GM21381 (cell line): Measurements from ENCODE around the gene BARX2.

Experiments used
- ATAC-seq: cut with Tn5 transposase; IDR thresholded peaks from one replicate; pipeline ENCODE4 v1.9.1; 2021; ENCODE audit warnings: mild to moderate bottlenecking, moderate library complexity; ENCODE audit not compliant: unreplicated experiment

Gene BARX2

DNA sequence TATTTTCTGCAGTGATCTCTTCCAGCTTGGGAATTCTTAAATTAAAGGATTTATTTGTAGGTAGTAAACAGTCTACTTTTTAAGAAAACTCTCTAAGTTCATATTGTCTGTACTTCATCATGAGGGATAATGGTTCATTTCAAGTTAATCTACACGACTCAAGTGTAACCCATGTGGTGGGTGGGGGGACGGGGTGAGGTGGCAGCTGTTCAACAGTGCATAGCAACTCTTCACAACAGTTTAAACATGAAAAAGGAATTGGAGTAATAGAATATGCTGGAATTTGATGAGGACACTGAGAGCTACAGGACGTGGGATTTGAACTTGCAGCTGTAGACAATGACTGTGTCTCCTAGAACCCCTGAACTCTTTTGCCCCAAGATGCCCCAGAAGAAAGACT is 20.8 kb downstream of the BARX2 start:
- ATAC-seq = no peak

DNA sequence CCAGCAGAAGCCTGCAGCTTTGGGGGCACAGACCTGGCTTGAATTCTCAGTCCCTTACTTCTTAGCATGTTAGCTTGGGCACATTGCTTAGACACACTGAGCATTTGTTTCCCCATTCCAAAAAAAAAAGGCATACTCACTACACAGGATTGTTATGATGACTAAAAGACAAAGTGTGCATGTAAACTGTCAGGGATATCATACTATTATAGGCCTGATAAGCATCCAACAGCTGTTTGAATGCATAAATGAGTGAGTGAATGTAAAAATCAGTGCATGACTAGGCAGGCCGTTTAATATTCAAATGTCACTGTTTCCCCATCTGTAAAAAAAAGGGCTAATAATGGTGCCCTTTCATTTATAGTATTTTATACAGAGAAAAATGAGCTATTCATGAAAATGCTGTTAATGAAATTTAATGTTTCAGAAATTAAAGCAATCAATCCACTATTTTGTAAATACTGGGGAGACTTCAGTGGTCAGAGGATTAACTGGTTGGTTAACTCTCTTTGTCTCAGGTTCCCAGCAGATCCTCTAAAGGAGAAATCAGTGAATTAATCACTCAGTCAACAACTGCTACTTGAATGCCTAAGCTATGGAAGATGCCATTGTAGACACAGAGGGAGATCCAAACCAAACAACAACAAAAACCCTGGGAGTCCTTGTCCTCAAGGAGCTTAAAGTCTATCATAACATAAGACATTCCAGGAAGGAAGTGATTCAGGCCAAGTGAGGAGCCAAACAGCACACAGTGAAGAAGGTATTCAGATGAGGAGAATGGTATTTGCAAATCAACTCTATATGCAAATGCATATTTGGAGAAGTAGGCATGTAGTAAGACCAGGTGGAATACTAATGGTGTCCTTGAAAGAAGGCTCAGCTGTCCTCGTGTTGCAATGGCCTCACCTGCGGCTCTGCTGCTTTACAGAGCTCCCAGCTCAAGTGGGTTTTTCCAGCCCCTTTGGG is 26.8 kb downstream of the BARX2 start:
- ATAC-seq = no peak

DNA sequence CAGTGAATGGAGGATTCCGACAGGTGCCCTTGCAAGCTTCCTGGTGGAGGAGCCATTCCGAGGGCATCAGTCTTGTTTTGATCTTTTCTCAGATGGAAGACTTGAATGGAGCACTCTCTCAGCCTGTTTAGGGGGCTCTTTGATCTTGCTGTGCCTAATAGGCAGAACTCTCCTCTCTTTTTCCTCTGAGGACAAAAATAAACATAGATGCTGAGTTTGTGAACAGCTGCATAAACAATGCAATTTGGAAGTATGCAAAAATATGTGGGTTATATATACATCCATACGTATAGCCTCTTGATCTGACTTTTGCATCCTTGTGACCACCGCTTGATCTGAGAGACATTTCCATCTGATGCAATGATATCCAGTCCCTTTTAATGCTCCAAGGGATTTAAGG is 29.1 kb downstream of the BARX2 start:
- no peak for ATAC-seq

DNA sequence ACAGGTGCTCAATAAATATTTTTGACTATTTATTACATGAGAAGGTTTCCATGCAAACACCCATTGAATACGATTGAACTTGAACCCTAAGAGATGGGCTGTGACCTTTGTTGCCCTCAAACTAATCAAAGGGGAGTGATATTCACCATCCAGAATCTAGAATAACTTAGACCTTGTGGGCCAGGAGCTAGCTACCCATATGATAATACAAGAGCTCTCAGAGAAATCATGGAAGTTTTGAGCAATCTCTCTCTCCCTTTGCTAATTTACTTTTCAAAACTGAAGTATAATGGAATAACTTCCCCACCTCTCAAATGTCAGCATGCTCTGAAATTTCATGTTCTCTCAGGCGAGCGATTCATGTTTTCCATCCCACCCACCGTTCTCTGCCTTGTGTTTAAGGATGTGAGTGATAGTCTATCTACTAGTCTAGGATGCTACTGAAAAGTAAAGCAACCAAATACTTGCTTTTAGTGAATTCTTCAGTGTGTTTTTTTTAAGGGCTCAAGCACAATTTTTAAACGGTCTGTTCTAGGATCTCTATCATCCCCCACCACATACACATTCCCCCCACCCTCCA is 33.3 kb downstream of the BARX2 start:
- ATAC-seq = no peak

DNA sequence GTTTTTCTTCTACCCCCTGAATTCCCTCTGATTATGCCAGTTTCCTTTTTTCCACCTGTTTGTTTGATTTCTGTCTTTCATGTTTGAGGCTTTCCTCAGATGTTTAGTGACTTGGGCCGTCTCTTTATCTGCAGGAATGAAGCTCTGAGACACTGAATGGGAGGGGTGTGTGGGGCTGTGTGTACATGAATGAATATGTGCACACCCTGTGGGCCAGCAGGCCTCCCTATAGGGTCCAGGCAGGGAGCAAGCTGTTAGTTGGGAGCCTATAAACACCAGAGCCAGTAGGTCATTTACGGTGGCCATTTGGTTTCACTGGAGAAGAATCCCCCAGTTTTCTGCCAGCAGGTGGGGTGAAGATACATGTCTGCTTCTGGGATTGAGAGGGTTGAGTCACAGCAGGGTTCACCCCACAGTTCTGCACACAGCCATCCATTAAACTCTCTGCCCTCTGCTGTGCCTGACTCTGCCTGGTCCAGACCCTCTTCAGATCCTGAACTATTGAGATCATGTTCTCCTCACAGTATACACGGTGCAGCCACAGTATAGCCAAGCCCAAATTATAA is 34.8 kb downstream of the BARX2 start:
- no peak for ATAC-seq

DNA sequence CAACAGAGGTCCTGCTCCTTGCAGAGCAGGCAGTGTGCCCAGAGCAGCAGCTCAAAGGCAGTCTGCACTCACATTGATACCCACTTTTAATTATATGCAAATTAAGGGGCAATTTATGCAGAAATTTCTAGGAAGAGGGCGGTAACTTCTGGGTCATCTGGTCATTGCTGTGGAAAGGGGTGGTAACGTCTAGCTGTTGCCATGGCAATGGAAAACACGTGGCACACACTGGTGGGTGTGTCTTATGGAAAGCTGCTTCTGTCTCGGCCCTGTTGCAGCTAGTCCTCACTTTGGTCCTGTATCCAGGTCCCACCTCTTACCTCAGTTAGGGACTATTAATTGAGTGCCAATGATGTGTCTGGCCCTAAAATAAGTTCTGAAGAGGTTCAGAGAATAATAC is 36.8 kb downstream of the BARX2 start:
- no peak for ATAC-seq

DNA sequence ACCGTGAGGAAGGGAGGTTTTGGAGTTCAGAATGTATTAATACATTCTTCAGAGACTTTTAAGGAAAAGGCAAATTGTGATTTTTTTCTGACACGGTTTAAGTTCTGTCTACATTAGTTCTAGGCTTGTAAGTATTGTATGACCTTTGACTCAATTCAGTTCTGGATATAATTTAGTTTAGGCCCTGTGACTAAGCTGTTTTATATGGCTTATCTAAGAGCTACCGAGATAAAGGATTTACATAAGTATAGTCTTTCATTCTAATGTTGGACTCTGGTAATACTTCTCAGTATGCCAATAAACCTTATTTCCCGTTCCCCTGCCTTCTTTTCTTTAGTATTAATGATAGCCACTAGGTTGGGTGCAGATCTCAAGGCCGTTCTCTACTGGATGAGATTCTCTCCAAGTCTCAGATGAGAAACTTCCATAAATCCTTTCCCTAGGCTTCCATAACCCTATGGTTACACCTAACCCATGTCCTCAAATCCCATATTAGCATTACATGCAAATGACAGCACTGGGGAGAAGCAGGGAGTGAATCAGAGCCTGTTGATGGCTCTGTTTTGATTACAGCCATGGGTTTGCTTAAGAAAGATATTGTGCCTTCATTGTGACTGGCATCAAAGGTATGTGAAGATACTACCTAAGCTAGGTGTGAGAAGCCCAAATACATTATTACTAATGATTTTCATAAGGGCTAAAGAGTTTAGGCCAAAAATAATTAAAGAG is 38.7 kb downstream of the BARX2 start:
- ATAC-seq = no peak

DNA sequence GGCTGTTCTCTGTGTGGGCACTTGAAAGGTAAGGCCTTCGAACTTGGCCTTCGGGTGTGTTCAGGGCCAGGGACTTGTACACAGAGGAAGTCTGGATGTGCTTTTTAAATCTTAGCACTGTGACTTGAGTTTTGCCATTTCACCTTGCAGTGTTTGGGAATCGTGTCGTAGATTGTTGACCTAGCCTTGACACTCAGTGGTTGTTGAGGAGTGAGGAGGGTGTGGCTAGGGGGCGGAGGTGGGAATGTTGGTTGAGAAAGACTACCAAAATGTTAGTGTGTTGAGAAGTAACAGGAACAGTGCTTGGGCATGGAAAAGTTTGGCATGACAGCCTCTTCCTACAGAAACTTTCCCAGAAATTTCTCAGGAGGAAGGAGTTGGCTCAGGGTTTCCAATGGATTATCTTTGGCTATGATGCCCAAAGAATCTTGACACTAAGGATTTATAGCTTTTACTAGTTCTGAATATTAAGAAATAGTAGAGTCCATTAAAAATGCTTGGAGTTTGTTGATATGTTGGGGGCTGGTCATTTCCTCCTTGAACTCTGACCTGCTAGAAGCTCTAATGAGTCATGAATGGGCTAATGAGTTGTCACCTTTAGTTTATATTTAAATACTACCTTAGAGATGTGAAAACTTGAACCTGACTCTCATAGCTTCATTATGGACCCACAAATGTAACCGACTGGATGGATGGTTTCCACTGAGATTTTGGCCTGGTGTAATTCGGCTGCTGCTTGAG is 40.6 kb downstream of the BARX2 start:
- no peak for ATAC-seq

DNA sequence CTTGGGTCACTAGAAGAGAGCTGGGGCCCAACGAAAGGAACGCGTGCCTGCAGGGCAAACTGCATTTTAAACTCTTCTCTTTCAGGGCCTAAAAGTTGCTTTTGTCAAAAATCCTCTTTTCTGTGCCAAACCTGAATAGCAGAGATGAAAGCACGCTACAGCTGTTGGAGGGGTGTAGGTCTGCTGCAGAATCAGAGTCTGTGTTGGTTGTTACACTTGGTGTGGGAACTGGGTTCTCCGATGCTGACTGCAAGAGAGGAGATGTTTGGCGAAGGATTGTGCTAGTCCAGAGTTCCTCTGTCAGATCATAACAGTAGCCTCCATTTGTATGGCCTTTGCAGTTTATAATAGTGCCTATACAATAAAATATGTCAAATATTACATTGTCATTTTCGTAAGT is 41.8 kb downstream of the BARX2 start:
- no peak for ATAC-seq

DNA sequence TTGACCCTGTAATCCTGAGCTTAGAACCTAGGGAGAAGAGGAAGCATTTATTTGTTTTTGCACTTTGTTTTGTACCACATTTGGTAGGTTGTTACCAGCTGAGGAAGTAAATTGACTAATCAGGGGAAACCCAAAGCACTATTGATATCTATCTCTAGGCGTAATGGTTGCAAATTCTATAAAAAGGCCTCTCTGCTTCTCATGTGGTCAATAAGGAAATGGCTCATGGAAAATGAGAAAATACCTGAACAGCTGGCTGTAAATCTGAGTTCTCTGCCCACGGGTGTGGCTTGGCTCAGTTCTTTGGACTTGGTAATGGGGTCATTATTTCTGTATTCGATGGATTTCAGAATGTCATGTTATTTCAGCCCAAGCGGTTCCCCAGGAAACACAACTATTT is 42.4 kb downstream of the BARX2 start:
- ATAC-seq = peak; percentile 82

DNA sequence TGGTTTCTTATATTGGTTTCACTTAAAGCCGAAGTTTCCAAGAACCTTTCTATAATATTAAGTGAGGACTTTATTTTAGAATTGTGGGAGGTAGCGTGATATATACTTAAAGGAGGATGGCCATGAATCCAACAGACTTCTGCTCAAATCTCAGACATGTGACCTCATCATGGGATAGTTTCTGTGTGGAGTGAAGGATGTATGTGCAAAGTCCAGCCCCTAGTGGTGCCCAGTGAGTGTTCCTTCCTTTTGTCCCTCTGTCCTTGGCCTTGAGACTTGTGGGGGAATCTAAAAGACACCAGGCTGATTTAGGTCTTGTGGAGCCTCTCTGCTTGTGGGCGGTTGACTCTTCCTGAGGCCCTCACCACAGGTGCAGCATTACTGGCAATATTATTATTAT is 43.7 kb downstream of the BARX2 start:
- ATAC-seq = no peak

DNA sequence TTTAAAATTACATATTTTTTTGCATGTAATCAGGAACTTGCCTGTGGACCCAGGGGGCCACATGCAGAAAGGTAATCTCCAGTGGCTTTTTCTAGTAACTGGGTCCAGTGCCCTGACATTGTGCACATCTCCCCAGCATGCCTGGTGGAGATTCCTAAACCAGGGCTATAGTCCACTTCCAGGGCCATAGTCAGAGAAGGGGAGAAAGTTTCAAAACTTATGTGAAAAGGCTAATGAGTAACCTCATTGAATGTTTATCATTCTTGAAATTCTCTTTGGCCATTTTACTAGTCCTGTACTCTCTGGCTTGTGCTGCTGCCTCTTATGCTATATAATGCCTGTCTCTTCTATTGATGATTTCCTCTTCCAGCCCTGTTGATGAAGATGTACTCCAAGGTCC is 47.8 kb downstream of the BARX2 start:
- no peak for ATAC-seq

DNA sequence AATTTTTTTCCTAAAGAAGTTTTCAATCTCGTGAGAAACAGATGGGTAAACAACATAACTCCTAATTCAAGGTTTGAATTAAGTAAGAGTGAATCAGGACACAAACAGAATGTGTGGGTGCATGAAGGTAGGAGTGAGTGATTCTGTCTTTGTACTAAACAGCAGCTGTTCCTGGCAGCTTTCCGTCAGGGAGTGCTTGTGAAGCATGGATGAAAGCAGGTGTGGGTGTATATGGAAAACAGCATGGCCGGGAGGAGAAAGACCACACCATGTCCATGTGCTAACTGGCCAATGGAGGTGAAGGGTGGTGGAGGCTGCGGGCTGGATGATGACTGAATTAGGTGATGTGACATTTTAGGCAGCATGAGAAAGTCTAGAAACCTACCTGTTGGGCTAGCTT is 49.6 kb downstream of the BARX2 start:
- ATAC-seq = no peak

DNA sequence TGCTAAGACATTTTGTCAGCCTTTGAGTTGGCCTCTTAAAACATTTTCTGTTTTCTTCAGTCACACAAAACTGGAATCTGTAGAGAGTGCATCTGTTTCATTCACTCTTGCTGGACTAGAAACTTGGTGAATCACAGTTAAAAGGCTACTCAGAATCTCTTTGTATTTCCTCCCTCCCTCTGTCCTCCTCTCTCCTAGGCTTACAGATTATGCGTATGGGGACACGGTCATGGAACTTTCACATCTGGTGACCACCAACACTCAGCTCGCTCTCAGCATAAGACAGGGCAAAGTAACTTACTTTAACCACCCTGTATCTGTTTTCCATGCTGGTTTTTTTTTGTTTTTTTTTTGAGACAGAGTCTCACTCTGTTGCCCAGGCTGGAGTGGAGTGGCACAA is 50.4 kb downstream of the BARX2 start:
- no peak for ATAC-seq

DNA sequence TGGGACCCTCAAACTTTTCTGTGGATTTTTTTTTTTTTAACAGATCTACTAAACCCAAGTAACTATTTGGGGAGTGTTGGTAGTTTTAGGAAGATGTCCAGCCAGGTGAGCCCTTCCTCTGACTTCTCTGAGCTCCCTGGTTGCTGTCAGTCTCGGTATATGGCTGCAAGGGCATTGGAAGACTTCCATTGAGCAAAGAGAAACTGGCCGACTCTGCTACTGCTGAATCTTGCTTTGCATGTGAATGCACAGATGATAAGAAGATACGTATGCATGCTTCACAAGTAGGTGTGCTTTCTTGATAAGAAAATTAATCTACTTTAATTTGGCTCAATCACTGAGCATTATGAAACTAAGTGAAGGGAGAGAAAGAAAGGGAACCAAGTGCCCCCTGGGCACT is 51.1 kb downstream of the BARX2 start:
- ATAC-seq = no peak

DNA sequence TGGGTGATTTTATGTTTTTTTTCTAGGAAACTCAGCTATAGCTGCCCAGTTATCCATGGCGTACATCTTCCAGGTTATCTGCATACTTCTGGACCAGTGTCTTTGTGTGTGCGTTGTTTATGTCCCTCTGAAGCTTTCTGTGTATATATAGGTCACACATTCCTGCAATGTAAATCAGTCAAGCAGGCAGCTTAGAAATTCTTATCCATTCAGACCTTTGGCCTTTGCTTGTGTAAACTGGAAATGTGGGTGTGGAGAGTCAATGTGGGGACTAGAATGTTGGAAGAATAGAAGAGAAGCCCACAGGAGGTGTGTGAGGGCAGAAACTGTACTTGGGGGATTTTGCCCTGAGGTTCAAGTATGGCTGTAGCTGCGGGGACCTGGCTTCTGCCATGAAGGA is 51.7 kb downstream of the BARX2 start:
- no peak for ATAC-seq

DNA sequence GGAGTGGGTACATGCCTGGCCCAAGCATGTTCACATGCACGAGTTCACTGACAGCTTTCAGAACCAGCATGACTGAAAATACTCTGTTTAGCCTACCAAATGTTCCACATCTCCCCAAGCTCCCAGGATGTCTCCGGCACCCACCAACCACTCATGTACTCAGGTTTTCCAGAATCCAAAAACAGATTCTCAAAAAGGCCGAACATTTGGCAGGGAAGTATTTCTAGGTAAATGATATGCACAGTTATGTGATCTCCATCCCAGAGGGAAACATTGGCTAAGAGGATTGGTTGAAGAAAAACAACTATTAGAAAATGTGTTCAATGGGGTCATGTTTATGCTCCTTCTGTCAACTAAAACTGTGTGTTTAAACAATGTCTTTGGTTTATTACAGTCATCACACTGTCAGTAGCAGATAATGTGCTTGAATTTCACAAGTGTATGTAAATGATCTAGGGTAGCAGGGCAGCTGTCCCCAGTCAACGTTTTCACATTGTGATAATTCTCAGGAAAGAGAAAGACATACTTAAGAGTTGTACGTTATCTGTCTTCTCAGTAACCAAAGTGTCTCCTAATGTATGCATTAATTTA is 52.3 kb downstream of the BARX2 start:
- no peak for ATAC-seq

DNA sequence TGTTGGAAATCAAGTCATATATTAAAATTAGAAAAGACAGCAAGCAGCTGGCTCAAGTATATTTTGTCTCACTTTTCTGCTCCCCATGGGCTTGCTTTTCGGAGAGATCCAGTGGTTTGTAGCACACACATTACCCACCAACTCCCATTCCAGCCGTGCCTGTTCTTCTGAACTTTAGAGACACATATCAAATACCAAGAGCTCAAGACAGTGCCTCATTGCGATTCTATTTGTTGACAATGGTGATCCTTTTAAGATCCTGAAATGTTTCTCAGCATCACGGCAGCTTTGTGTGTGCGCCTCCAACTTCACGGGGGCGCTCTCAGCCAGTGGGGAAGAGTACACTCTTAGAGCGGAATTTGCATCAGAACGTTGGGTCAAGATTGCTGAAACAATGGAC is 52.9 kb downstream of the BARX2 start:
- no peak for ATAC-seq

DNA sequence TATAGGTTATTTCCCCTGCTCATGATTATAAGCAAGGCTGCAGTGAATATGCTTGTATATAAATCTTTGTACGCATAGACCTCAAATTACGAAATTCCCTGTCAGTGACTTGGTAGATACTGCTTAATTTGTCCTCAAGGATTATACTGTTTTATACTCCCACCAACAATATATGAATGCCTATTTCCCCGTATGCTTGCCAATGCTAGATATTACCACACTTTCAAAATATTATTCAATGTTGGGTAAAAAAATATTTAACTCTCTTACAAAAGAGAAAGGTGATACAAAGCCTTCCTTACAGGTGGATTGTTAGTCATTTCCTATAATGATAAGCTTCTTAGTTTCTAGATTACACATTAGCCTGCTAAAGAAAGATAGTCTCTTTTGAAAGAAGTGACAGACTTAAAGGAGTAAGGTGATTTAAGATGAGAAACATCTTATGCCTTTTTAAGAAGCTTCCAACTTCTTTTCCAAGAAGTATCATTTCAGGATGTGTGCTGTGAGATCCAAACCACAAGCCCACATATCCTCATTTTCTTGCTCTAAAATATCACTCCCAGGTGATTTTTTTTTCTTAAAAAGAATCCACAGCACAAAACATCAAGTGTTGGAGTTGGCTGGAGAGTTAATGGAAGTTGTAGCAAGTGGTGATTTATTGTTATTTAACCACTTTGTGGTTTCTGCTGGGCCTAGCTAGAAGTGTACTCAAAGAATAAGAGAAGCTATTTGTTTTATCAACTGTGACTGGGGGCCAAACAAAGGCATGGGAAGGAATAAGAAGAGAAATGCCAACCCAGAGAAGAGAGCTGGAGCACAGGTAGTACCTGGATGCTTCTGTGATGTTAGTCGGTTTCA is 59.2 kb downstream of the BARX2 start:
- ATAC-seq = no peak
